GM18499 (cell line): ENCODE measurements around the gene SF3B5.
"Not testable (repeated sequence)": the region's sequence is repeated elsewhere in the genome, so short reads cannot be mapped to it uniquely, and the experiment has no call there.

ENCODE experiments used
- ATAC-seq: cut with Tn5 transposase; IDR thresholded peaks from one replicate; pipeline ENCODE4 v1.9.1; 2021; ENCODE audit warnings: moderate number of reproducible peaks; ENCODE audit not compliant: insufficient read depth, unreplicated experiment

SF3B5 gene

GRCh38 chr6:144066255-144066654 is 29.1 kb downstream of the SF3B5 start:
- no peak for ATAC-seq

DNA sequence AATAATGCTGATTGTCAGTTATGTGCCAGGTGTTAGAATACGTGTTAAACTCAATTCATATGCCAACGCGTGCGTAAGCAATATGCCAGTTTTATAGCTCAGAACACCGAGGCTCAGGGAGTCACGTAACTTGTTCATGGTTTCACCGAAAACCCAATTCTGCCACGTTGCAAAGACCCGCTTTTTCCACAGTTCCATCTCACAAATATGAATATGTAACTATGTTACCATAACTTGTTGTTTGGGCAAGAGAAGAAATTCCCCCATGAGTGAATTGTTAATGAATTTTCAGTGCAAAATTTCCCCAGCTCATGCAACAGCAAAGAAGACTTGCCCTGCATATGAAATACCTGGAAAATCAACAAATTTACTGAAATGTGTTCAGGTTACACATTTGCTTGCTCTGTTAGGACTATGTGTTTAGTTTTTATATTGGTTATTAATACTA is 30.1 kb downstream of the SF3B5 start:
- no peak for ATAC-seq

DNA sequence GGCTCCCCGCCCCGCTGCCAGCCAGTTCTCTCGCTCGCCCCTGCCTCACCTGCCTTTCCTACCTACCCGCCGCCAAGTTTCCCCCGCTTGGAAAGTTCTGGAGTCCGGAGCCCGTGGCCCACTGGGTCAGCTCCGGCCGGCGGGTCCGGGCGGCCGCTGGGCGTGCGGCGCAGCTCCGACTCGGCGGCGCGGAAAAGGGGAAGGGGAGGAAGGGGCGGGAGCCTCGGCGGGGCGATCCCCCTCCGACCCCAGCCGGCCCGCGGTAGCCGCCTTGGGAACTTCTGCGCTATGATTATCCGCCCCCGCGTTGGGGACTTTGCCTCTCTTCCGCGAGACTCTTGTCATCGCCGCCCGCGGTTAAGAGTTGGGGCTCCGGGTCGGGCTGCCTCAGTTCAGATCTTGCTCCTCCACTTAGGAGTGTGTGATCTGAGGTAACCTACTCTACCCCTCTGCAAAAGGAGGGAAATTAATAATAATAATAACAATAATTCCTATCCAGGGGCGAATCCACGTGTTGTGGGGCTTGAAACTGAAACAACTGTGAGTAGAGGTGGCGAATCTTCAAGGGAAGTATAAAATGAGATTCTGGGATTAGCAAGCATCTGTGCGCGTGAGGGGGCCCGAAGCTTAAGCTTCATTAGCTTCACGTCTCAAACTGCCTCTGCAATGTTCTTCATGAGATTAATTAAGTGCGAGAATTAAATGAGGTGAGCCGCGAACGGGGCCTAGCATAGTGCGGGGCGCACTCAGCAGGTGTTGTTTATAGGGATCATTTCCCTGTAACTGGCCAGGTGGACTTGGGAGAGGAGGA is 30.8 kb downstream of the SF3B5 start:
- ATAC-seq, result no peak

DNA sequence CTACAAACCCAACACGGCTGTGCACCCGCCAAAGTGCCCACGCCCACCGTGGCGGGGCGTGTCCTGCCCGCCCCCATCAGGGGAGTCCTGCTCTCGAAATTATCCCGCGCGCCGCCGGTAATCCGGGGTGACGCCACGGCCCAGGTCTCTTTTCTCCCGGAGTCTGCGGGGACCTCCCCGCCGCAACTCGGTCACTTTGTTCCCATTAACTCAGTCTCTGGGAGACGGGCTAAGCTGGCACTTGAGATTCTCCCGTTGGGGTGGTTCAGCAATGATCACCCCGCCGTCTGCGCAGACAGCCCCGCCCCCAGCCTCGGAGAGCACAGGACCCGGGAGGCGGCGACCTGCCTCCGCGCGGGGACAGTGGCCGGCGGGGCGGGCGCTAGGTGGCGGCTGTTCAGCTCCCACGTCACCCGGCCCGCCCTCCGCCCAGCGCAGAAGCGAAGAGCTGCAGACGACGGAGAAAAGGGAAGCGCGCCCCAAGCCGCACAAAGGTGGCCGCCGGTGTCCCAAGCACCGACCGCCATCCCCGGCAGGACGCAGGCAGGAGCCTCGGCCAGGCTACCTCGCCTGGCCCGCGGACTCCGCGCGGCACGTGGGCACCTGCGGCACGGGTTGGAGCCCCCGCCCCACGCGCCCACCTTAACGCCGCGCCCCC is 31.5 kb downstream of the SF3B5 start:
- peak; percentile 42 for ATAC-seq

- no peak for ATAC-seq
Observed at GRCh38 chr6:144063246-144063743, 32.1 kb downstream of the SF3B5 start.

DNA sequence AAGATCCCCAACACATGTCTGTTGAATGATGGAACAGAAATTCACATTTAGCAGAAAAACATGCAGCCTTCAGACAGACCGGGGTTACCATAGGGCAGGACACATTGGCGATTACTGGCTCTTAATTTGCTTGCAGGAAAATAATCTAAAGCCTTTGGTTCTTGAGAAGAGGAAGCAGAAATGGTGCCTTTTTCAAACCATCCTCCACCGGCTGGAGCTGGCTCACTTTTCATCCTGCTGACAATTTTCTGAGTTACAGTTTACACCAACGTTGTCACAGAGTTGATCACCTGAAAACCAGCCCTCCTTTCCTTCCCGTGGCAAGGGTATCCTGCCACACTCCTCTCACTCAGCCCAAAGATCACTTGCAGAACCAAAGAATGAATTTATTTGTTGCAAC is 32.6 kb downstream of the SF3B5 start:
- ATAC-seq, result no peak

DNA sequence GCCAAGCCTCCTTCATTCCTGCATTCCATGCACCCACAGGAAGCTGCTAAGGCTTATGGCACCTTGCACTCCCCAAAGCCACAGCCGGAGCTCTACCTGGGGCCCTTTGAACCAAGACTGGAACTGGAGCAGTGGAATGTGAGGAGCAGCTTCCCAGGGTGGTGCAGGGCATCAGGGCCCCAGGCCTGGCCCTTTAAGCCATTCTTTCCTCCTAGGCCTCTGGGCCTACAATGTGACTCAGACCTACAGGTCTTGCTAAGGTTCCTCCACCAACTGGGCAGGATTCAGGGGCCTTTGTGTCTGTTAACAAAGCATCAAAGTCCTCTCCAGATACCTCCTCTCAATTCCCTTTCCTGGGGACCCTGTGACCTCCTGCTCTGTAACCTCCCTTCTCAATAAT is 36.2 kb downstream of the SF3B5 start:
- no peak for ATAC-seq

GRCh38 chr6:144055121-144055931 is 40.0 kb downstream of the SF3B5 start:
- ATAC-seq, result peak; percentile 90

DNA sequence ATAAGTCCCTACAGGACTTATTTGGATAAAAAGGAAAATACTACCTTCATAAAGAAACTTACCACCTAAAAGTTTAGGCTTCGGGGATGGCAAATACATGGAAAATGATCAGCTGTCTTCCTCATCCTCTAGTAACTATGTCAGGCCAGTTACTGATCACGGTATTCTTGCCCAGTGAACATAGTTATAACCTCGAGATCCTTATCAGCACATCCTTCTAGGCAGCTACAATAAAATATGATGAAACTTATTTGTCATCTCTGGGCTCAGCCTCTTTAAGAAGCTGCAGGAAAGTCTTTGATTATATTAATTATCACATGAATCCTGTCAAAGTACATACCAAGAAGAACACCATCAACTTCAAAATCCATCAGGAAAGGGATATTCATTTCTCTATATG is 41.8 kb downstream of the SF3B5 start:
- ATAC-seq, result no peak

GRCh38 chr6:144052488-144052887 is 42.9 kb downstream of the SF3B5 start:
- ATAC-seq, result no peak

DNA sequence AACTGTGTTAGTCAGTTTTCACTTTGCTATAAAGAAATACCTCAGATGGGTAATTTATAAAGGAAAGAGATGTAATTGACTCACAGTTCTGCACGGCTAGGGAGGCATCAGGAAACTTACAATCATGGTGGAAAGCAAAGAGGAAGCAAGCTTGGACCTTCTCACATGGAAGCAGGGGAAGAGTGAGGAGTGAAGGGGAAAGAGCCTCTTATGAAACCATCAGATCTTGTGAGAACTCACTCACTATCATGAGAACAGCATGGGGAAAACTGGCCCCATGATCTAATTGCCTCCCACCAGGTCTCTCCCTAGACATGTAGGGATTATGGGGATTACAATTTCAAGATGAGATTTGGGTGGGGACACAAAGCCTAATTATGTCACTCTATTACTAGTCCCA is 46.0 kb downstream of the SF3B5 start:
- no peak for ATAC-seq

DNA sequence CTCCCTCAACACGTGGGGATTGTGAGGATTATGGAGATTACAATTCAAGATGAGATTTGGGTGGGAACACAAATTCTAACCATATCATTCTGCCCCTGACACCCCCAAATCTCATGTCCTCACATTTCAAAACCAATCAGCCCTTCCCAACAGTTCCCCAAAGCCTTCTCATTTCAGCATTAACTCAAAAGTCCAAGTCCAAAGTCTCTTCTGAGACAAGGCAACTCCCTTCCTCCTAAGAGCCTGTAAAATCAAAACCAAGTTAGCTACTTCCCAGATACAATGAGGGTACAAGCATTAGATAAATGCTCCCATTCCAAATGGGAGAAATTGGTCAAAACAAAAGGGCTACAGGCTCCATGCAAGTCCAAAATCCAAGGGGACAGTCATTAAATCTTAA is 47.7 kb downstream of the SF3B5 start:
- no peak for ATAC-seq

DNA sequence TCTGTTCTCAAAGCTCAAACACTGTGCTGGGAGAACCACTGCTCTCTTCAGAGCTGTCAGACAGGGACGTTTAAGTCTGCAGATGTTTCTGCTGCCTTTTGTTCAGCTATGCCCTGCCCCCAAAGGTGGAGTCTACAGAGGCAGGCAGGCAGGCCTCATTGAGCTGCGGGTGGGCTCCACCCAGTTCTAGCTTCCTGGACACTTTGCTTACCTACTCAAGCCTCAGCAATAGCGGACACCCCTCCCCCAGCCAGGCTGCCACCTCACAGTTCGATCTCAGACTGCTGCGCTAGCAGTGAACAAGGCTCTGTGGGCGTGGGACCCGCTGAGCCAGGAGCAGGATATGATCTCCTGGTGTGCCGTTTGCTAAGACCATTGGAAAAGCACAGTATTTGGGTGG is 48.7 kb downstream of the SF3B5 start:
- ATAC-seq, result not testable (repeated sequence)

- ATAC-seq, result not testable (repeated sequence)
Observed at GRCh38 chr6:144044989-144045388, 50.4 kb downstream of the SF3B5 start.
